NCI-H524 treated with DMSO at 0.1 percent for 48 hours (cell line): ENCODE measurements around the gene GSPT1.
"Not testable (repeated sequence)": the region's sequence is repeated elsewhere in the genome, so short reads cannot be mapped to it uniquely, and the experiment has no call there.

ENCODE experiments used
- DNase-seq: peaks from one replicate; lab custom pipeline; 2025; lab: John Stamatoyannopoulos, UW

The GSPT1 gene

GRCh38 chr16:11915644-11916523, at the start of gene GSPT1:
Gene GSPT1, minus strand, starts transcription at chr16:11915956. Its CDS starts 236 bp downstream, at chr16:11915720.
- peak; percentile 96 for DNase-seq

GRCh38 chr16:11964761-11965551, 49.2 kb upstream of the GSPT1 start, which contains the start of gene TNFRSF17:
Gene TNFRSF17, plus strand, starts transcription at chr16:11965210. Its CDS starts 115 bp downstream, at chr16:11965325.
- DNase-seq = no peak

GRCh38 chr16:11963706-11964105, 48.0 kb upstream of the GSPT1 start:
- DNase-seq = no peak

GRCh38 chr16:11962978-11963377, 47.2 kb upstream of the GSPT1 start:
- DNase-seq = not testable (repeated sequence)

GRCh38 chr16:11962457-11962856, 46.7 kb upstream of the GSPT1 start:
- DNase-seq = not testable (repeated sequence)

GRCh38 chr16:11957591-11958395, 42.0 kb upstream of the GSPT1 start:
- DNase-seq = no peak

GRCh38 chr16:11956558-11956957, 40.8 kb upstream of the GSPT1 start:
- no peak for DNase-seq

GRCh38 chr16:11955713-11956123, 40.0 kb upstream of the GSPT1 start:
- no peak for DNase-seq

- DNase-seq = not testable (repeated sequence)
Measured at GRCh38 chr16:11953576-11953975, 37.8 kb upstream of the GSPT1 start.

GRCh38 chr16:11950388-11950787, 34.6 kb upstream of the GSPT1 start:
- no peak for DNase-seq

- DNase-seq = peak; percentile 39
Measured at GRCh38 chr16:11949527-11949926, 33.8 kb upstream of the GSPT1 start.

- no peak for DNase-seq
Measured at GRCh38 chr16:11948819-11949218, 33.1 kb upstream of the GSPT1 start.

GRCh38 chr16:11946433-11946832, 30.7 kb upstream of the GSPT1 start:
- DNase-seq = no peak

- DNase-seq = not testable (repeated sequence)
Measured at GRCh38 chr16:11941945-11942344, 26.2 kb upstream of the GSPT1 start, which contains the start of gene NPIPB2. Gene NPIPB2, minus strand, starts transcription at chr16:11942045. Its CDS starts 0 bp downstream, at chr16:11942045.

- not testable (repeated sequence) for DNase-seq
Measured at GRCh38 chr16:11927350-11927749, 11.6 kb upstream of the GSPT1 start.

GRCh38 chr16:11924046-11924445, 8.3 kb upstream of the GSPT1 start:
- not testable (repeated sequence) for DNase-seq

GRCh38 chr16:11916524-11917285, 949 bp upstream of the GSPT1 start:
- no peak for DNase-seq

- DNase-seq = no peak
Measured at GRCh38 chr16:11915114-11915643, 577 bp downstream of the GSPT1 start.

GRCh38 chr16:11914210-11915113, 1.3 kb downstream of the GSPT1 start:
- no peak for DNase-seq
